Vagina (tissue), 2 donors: Measurements from ENCODE around the gene GALNT11.

Source experiments
- POLR2A ChIP-seq, 2 donors: fragments of 450-650 bp; IDR thresholded peaks; one replicate each; pipeline ENCODE4 v1.6.1; 2017; ENCODE audit warnings: antibody characterized with exemption in 2 of 2, mild to moderate bottlenecking in 2 of 2, moderate library complexity in 2 of 2
- POLR2AphosphoS5 ChIP-seq, 2 donors: sonication (generic); formaldehyde crosslinking; IDR thresholded peaks; one replicate each; pipeline ENCODE4 v1.9.0; 2017; ENCODE audit warnings: antibody characterized with exemption in 2 of 2, mild to moderate bottlenecking in 2 of 2, low read depth in 1 of 2; ENCODE audit not compliant: insufficient read depth in 1 of 2
- TF ChIP-seq, protein P1 (sequence below), 3 experiments: fragments of 450-650 bp in 2 of 3; fragments of 200-600 bp in 1 of 3; sonication (generic) in 1 of 3; IDR thresholded peaks; one replicate each; pipeline ENCODE4 v1.5.1; 2017 to 2019; ENCODE audit warnings: antibody characterized with exemption in 3 of 3, mild to moderate bottlenecking in 2 of 3, moderate library complexity in 2 of 3

DNA sequence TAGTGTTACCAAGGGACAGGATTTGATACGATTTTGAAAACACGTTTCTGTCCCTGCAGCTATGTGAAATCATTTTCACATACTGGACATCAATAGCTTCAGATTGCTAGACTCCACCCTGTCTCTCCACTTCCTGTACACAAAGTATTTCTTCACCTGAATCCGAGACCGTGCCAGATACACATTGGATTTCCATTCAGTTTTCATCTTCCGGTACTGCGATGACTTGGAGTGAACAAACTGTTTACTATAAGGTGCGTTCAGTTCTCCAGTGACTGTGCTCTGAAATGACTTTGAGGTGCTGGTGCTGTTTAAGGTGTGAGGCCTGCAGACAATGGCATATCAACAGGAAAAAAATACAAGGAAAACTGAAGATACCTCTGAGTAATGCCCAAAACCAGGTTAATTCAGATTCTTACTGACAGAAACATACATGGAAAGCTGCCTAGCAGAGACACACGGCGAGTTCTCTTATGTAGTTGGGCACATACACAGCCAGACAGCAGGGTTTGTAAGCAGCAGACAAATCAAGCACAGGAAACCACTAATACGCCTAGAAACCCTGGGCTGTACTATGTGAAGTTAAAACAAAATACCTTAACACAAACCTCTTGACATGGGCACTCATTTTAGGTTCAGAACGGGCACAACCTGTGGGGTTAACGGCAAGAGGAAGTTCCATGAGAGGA lies 119.2 kb downstream of the GALNT11 start:
- TF ChIP-seq, protein P1, sequence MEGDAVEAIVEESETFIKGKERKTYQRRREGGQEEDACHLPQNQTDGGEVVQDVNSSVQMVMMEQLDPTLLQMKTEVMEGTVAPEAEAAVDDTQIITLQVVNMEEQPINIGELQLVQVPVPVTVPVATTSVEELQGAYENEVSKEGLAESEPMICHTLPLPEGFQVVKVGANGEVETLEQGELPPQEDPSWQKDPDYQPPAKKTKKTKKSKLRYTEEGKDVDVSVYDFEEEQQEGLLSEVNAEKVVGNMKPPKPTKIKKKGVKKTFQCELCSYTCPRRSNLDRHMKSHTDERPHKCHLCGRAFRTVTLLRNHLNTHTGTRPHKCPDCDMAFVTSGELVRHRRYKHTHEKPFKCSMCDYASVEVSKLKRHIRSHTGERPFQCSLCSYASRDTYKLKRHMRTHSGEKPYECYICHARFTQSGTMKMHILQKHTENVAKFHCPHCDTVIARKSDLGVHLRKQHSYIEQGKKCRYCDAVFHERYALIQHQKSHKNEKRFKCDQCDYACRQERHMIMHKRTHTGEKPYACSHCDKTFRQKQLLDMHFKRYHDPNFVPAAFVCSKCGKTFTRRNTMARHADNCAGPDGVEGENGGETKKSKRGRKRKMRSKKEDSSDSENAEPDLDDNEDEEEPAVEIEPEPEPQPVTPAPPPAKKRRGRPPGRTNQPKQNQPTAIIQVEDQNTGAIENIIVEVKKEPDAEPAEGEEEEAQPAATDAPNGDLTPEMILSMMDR (IDR thresholded peaks at IDR 0.05) = no peak
- no peak for TF ChIP-seq POLR2A (IDR thresholded peaks at IDR 0.05)
- TF ChIP-seq POLR2AphosphoS5 (IDR thresholded peaks at IDR 0.05; ENCODE audit: insufficient read depth in 1 of 2, low read depth in 1 of 2) = no peak
